Bladder microvascular endothelial cell (primary cell): Measurements from ENCODE around the gene SCGB3A1. TPM values are rescaled to one million over a fixed set of nuclear protein-coding genes. Genes with fewer than 3 reads are reported as not detected.

Experiments used
- total RNA-seq: library from RNA; depleted of rRNA; stranded (reverse); fragments of >200 nt; gene quantifications from 2 replicates; pipeline ENCODE4 v1.2.3, GENCODE V29; 2014

SCGB3A1 gene
- total RNA-seq: 0.32 TPM in 1 of 2 replicates, not detected in the other

GRCh38 chr5:180591311-180591887 is at the start of gene SCGB3A1:
Gene SCGB3A1 (minus strand): TSS chr5:180591499. CDS start chr5:180591462, 37 bp downstream.

Other genes starting within 250 kb of the SCGB3A1 start
- gene GFPT2, start 238.2 kb downstream of the SCGB3A1 start, total RNA-seq: 0.25 and 0.97 TPM in 2 replicates
- 12.0 and 32.7 TPM in 2 replicates for gene CNOT6, start 97.1 kb downstream of the SCGB3A1 start, total RNA-seq
- 78.0 and 431 TPM in 2 replicates for gene FLT4, start 58.1 kb upstream of the SCGB3A1 start, total RNA-seq
- gene OR2Y1, start 148.6 kb upstream of the SCGB3A1 start, total RNA-seq: not detected in 2 replicates
- 61.7 and 116 TPM in 2 replicates for gene MGAT1, start 211.3 kb upstream of the SCGB3A1 start, total RNA-seq